Right ventricle myocardium inferior (tissue), 1 donor: ENCODE measurements around the gene PAK4. TPM values are rescaled to one million over a fixed set of nuclear protein-coding genes. Genes with fewer than 3 reads are reported as not detected.
"Not testable (repeated sequence)": the region's sequence is repeated elsewhere in the genome, so short reads cannot be mapped to it uniquely, and the experiment has no call there.

Source experiments
- ATAC-seq: fragments of 200-7000 bp; cut with Tn5 transposase; one replicate; pipeline ENCODE4 v1.9.1; 2020; ENCODE audit warnings: mild to moderate bottlenecking, moderate library complexity
- DNase-seq: peaks from one replicate; pipeline ENCODE4 v3.0.0; 2021; ENCODE audit errors: missing footprints
- intact Hi-C: fragments of 100-400 bp; cut with DNase I; formaldehyde crosslinking; loops from one replicate; pipeline ENCODE4 v1.11.0; 2022
- long read RNA-seq: library from polyadenylated mRNA; unstranded; transcript quantifications from one replicate; pipeline ENCODE4 v2.0.0, GENCODE V29; 2021
- total RNA-seq: library from RNA; stranded (reverse); fragmentation: NEBNext Ultra II Directional; extraction: Animal tissue kit (Norgen Biotek cat#: 25700); gene quantifications from one replicate; pipeline ENCODE4 v1.2.1, GENCODE V29; 2021
- donor health status: DM: no; HTN: yes; CAD: no; lungs with severe emphysema.

Gene PAK4
- 16.2 TPM for total RNA-seq
- long read RNA-seq, partial matches to known transcripts: 4 of 16 reads
- long read RNA-seq, other reads (novel, unspliced or antisense): 10 of 16 reads

DNA sequence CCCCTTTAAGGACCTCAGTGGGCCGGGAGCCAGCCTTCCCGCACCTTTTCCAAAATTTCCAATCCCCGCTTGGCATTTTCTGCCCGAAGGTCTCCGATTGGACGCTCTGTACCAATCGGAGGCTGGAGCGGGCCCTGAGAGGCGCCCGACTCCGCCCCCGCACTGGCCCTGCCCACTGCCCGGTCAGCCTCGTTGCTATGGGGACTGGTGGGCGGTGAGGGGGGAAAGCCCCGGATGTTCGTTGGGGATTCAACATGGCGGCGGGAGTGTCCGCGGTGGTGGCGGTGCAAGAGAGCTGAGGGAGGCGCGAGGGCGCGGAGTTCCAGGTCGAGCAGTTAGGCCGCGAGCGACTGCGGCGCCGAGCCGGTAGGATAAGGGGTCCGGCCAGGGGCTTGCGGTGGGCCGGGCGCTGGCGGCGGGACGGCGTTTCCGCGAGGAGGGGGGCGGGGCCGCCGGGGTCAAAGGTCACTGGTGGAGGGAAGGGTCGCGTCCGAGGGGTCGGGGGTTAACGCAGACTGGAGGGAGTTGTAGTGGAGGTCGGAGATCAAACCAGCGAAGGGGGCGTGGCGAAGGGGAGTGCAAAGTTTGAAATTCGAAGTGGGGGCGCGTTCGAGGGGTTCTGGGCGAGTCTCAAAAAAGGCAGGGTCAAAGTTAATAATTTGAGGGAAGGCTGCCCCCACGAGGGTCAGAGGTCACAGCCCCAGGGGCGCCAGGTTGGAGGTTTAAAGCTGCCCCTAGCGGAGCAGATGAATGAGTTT is at the start of gene PAK4:
Gene PAK4, plus strand, starts transcription at position 233 of the 758 bp plus-strand sequence. CDS start 43,768 bp downstream, outside the sequence.
- peak; percentile 98 for DNase-seq
- intact Hi-C loops: loop anchor here (5.0 to 10.0 kb wide), 2 partner anchors 287 to 409 kb away; partner anchors contain the start of genes EID2B and PLEKHG2
- ATAC-seq: peak; percentile 100

- DNase-seq (no peak), ATAC-seq (no peak)
- intact Hi-C loops: no loop called here
These were observed 48.3 kb upstream of the PAK4 start for GRCh38 chr19:39077323-39077722.

DNA sequence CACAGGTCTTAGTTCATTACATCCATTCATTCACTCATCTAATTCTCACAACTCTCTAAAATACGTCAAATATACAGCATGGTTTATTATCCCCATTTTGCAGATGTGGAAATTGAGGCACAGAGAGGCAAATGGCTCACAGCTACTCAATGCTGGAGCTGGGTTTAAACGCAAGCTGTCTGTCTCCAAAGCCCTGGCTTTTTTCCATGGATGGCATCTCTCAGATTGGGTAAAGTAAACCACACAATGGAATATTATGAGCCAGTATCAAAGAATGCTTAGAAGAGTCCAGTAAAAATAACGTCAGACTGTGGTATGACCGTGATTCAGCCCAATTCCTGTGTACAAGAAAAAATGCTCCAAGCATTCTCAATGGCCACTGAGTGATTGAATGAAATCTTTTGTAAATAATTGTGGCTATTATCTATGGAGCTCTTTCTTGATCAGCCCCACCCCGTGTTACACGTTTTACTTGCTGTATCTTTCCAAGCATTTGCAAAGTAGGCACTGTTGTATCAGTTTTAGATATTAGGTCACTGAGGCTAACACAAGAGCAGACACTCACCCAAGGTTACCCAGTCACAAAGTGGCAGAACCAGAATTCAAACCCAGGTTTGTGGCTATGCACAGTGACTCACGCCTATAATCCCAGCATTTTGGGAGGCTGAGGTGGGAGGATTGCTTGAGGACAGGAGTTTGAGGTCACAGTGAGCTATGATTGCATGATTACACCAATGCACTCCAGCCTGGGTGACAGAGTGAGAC is 47.0 kb upstream of the PAK4 start:
- ATAC-seq (no peak), DNase-seq (no peak)
- intact Hi-C loops: no loop called here

DNA sequence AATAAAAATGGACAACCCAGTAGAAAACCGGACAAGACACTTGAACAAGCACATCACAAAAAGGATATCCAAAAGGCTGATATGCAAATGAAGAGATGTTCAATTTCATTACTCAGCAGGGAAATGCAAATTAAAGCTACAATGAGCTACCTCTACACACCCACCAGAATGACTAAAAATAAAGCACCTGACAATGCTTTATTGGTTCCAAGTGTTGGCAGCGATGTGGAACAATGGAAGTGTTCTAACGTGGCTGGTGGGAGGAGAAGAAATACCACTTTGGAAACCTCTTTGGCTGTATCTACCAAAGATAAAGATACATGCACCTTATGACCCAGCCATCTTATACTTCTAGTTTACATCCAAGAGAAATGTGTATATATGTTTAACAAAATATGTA is 45.2 kb upstream of the PAK4 start:
- intact Hi-C loops: no loop called here
- no peak for ATAC-seq
- DNase-seq: no peak

DNA sequence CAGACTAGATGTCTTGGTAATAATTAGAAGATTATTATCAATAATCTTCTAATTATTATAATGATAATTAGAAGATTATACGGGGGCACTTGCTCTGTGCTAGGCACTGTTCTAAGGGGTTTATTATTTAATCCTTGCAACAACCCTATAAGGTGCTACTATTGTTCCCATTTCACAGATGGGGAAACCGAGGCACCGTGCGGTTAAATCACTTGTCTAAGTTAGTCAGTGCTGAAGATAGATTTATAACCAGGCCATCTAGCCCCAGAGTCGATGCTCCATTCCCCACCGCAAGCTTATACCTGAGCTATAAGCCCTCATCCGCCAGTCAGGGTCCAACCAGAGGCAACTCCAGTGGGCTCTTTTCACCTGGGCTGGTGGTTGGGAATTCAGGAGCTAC is 43.4 kb upstream of the PAK4 start:
- no peak for DNase-seq
- no peak for ATAC-seq
- intact Hi-C loops: no loop called here

GRCh38 chr19:39082745-39083598 is 42.6 kb upstream of the PAK4 start:
- no peak for DNase-seq
- intact Hi-C loops: no loop called here
- no peak for ATAC-seq

- no peak for DNase-seq
- intact Hi-C loops: no loop called here
- no peak for ATAC-seq
These were observed 42.0 kb upstream of the PAK4 start for GRCh38 chr19:39083599-39083982.

DNA sequence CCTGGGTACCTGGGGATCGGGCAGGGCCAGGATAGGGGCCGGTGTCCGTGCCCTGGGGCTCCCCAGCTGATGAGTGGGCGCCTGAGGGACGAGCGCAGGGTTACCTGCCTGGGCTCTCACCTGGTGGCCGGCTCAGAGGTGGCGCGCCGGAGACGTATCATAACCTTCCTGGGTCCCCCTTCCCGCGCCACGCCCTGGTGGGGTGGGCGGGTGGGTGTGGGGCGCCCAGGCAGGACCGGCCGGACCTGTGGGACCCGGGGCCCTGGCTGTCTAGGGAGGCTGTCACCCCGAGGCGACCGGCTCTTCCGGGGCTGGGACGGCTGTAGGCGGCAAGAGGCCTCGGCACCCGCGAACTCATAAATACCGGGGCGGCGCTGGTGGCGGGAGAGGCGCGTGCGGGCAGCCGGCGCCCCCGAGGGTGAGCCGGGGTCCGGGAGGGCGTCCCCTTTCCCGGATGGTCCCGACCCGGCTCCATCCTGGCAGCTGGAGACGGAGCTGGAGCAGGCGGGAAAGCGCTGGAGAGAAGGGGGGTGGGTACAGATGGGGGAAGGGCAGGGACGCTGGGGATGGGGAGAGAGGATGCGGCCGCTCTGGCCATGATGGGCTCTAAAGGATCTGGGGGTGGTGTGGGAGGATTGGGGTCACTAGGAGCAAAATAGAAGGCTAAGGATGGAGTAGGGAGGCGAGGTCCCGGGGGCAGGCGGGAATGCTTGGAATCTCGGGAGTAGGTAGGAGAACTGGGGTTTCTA is 41.4 kb upstream of the PAK4 start, which contains the start of gene ACP7:
Gene ACP7, plus strand, starts transcription at position 386 of the 749 bp plus-strand sequence. CDS start 902 bp downstream, outside the sequence.
- no peak for DNase-seq
- no peak for ATAC-seq

DNA sequence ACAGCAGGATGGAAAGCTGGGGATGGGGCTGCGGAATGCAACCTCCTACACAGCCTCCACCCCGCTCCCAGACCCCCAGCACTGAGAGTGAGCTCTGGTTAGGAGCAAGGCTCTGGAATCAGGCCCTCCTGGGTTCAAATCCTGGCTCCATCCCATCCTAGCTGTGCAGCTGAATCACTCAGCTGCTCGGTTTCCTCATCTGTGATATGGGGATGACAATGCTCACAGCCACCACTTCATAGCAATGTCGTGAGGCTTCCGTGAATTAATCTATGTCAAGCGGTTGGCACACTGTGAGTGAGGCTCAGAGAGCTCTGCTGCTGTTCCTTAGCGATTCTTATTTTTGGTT is 40.9 kb upstream of the PAK4 start:
- DNase-seq (no peak), ATAC-seq (no peak)
- intact Hi-C loops: no loop called here

More for the DNA sequence above, 41.4 kb upstream of the PAK4 start, which contains the start of gene ACP7:
- intact Hi-C loops: no loop called here

DNA sequence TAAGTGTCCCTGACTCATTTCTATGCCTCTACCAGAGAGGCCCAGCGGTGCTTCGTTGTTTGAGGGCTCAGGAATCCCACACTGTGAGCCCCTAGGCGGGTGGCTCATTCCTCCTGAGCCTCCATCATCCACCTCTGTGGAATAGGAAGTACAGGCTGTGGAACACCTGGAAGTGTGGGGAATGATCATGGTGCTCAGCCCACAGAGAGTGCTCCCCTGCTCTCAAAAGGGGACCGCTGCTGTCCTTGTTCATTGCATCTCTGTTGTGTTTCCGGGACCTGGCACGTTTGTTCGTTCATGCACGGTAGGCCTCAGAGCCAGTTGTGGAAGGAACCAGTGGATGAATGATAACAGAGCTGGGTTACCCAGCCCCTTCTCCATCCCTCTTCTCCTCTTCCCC is 40.2 kb upstream of the PAK4 start:
- ATAC-seq (no peak), DNase-seq (no peak)
- intact Hi-C loops: no loop called here

GRCh38 chr19:39086386-39086785 is 39.2 kb upstream of the PAK4 start:
- intact Hi-C loops: no loop called here
- ATAC-seq (no peak), DNase-seq (no peak)

GRCh38 chr19:39087907-39088686 is 37.5 kb upstream of the PAK4 start:
- intact Hi-C loops: no loop called here
- ATAC-seq: no peak

GRCh38 chr19:39090016-39090415 is 35.6 kb upstream of the PAK4 start:
- ATAC-seq, intact Hi-C loops: not testable (repeated sequence)

More at GRCh38 chr19:39087907-39088686, 37.5 kb upstream of the PAK4 start:
- DNase-seq: no peak

DNA sequence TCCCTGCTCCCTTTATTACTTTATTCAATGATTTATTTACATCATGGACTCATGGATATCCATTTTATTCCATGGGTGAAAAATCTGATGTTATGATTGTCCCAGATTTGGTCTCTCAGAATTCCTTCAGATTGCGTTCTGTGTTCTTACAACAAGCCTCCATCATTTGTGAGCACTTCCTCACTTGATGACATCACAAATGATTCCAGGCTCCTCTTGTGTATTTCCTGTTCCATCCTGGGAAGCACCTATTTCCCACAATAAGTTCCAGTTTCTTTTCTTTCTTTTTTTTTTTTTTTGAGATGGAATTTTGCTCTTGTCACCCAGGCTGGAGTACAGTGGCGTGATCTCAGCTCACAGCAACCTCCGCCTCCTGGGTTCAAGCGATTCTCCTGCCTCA is 34.7 kb upstream of the PAK4 start:
- intact Hi-C loops: no loop called here
- no peak for ATAC-seq
- DNase-seq: no peak

More at GRCh38 chr19:39090016-39090415, 35.6 kb upstream of the PAK4 start:
- not testable (repeated sequence) for DNase-seq

- DNase-seq, intact Hi-C loops, ATAC-seq: not testable (repeated sequence)
These were observed 29.6 kb upstream of the PAK4 start for GRCh38 chr19:39095799-39096540.

GRCh38 chr19:39097299-39097698 is 28.3 kb upstream of the PAK4 start:
- ATAC-seq (no peak), DNase-seq (no peak)
- intact Hi-C loops: no loop called here

DNA sequence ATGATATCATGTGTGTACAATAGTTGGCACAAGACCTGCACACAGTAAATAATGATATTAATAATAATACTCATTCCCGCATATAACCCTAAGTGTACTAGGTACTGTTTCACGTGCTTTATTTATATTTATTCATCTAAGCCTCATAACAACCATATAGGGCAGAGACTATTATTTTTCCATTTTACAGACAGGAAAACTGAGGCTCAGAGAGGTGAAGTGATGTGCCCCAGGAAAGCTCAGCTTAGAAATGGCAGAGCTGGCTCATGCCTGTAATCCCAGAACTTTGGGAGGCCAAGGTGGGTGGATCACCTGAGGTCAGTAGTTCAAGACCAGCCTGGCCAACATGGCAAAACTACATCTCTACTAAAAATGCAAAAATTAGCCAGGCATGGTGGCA is 27.9 kb upstream of the PAK4 start:
- intact Hi-C loops: no loop called here
- DNase-seq: no peak
- no peak for ATAC-seq
